ENCODE data around the gene CWC15.
A peak's percentile ranks its signal among the peaks of the same experiment; 100 is the strongest.
"Not testable (repeated sequence)": the region's sequence is repeated elsewhere in the genome, so short reads cannot be mapped to it uniquely, and the experiment has no call there.

Gene CWC15

GRCh38 chr11:94973099-94973968 lies at the start of gene CWC15, which contains the start of gene KDM4D:
Gene CWC15, minus strand, starts transcription at chr11:94973556. Its CDS starts 1,371 bp downstream, at chr11:94972185.
Gene KDM4D, plus strand, starts transcription at chr11:94973709. Its CDS starts 23,664 bp downstream, at chr11:94997373.
- peak; percentile 86 to 91 for DNase-seq (ENCODE audit: low read depth in 2 of 2)

GRCh38 chr11:95021468-95021867 lies 48.1 kb upstream of the CWC15 start:
- DNase-seq (ENCODE audit: low read depth in 2 of 2) = not testable (repeated sequence)

- no peak for DNase-seq (ENCODE audit: low read depth in 2 of 2)
These were observed 42.8 kb upstream of the CWC15 start for GRCh38 chr11:95016139-95016538.

GRCh38 chr11:95014184-95014821 lies 40.9 kb upstream of the CWC15 start:
- DNase-seq (ENCODE audit: low read depth in 2 of 2) = no peak

- DNase-seq (ENCODE audit: low read depth in 2 of 2) = no peak
These were observed 38.0 kb upstream of the CWC15 start for GRCh38 chr11:95011376-95011775.

- no peak for DNase-seq (ENCODE audit: low read depth in 2 of 2)
These were observed 32.3 kb upstream of the CWC15 start for GRCh38 chr11:95005642-95006041.

GRCh38 chr11:95003716-95004115 lies 30.4 kb upstream of the CWC15 start:
- no peak for DNase-seq (ENCODE audit: low read depth in 2 of 2)

- no peak for DNase-seq (ENCODE audit: low read depth in 2 of 2)
These were observed 24.9 kb upstream of the CWC15 start for GRCh38 chr11:94998285-94998684.

- DNase-seq (ENCODE audit: low read depth in 2 of 2) = no peak
These were observed 24.1 kb upstream of the CWC15 start for GRCh38 chr11:94997437-94997836.

- no peak for DNase-seq (ENCODE audit: low read depth in 2 of 2)
These were observed 20.1 kb upstream of the CWC15 start for GRCh38 chr11:94993400-94993943.

GRCh38 chr11:94988748-94989147 lies 15.4 kb upstream of the CWC15 start:
- DNase-seq (ENCODE audit: low read depth in 2 of 2) = no peak

GRCh38 chr11:94987378-94987777 lies 14.0 kb upstream of the CWC15 start:
- no peak for DNase-seq (ENCODE audit: low read depth in 2 of 2)

- DNase-seq (ENCODE audit: low read depth in 2 of 2) = no peak
These were observed 2.2 kb upstream of the CWC15 start for GRCh38 chr11:94975599-94975998.

GRCh38 chr11:94974178-94974577 lies 822 bp upstream of the CWC15 start:
- DNase-seq (ENCODE audit: low read depth in 2 of 2) = no peak

GRCh38 chr11:94972700-94973098 lies 657 bp downstream of the CWC15 start:
- no peak for DNase-seq (ENCODE audit: low read depth in 2 of 2)

- no peak for DNase-seq (ENCODE audit: low read depth in 2 of 2)
These were observed 4.9 kb downstream of the CWC15 start for GRCh38 chr11:94968334-94968958.

GRCh38 chr11:94964934-94965333 lies 8.4 kb downstream of the CWC15 start:
- DNase-seq (ENCODE audit: low read depth in 2 of 2) = no peak

- DNase-seq (ENCODE audit: low read depth in 2 of 2) = no peak
These were observed 12.1 kb downstream of the CWC15 start for GRCh38 chr11:94961255-94961654.

- no peak for DNase-seq (ENCODE audit: low read depth in 2 of 2)
These were observed 12.9 kb downstream of the CWC15 start for GRCh38 chr11:94960488-94960887.

- no peak for DNase-seq (ENCODE audit: low read depth in 2 of 2)
These were observed 14.2 kb downstream of the CWC15 start for GRCh38 chr11:94959179-94959578.

GRCh38 chr11:94958121-94958696 lies 15.1 kb downstream of the CWC15 start:
- no peak for DNase-seq (ENCODE audit: low read depth in 2 of 2)

GRCh38 chr11:94956963-94957362 lies 16.4 kb downstream of the CWC15 start:
- DNase-seq (ENCODE audit: low read depth in 2 of 2) = no peak

Data from stimulated activated CD4-positive, alpha-beta T cell treated with anti-CD3 and anti-CD28 coated beads, Interleukin-15, amount 100 ng/mL, for 48 hours (primary cell).